ENCODE results near the gene DCLK2.

DCLK2 gene

GRCh38 chr4:150242820-150243458 lies 164.7 kb downstream of the DCLK2 start:
- DNase-seq (ENCODE audit: low read depth): no peak

GRCh38 chr4:150243932-150244331 lies 165.7 kb downstream of the DCLK2 start:
- no peak for DNase-seq (ENCODE audit: low read depth)

- no peak for DNase-seq (ENCODE audit: low read depth)
These were observed 166.4 kb downstream of the DCLK2 start for GRCh38 chr4:150244600-150244999.

GRCh38 chr4:150247184-150247583 lies 168.9 kb downstream of the DCLK2 start:
- no peak for DNase-seq (ENCODE audit: low read depth)

GRCh38 chr4:150248181-150248580 lies 169.9 kb downstream of the DCLK2 start:
- no peak for DNase-seq (ENCODE audit: low read depth)

GRCh38 chr4:150250293-150250997 lies 172.2 kb downstream of the DCLK2 start:
- DNase-seq (ENCODE audit: low read depth): no peak

GRCh38 chr4:150250998-150251651 lies 172.9 kb downstream of the DCLK2 start:
- DNase-seq (ENCODE audit: low read depth): no peak

- DNase-seq (ENCODE audit: low read depth): no peak
These were observed 173.5 kb downstream of the DCLK2 start for GRCh38 chr4:150251752-150252190.

- no peak for DNase-seq (ENCODE audit: low read depth)
These were observed 174.1 kb downstream of the DCLK2 start for GRCh38 chr4:150252306-150252705.

- DNase-seq (ENCODE audit: low read depth): no peak
These were observed 174.5 kb downstream of the DCLK2 start for GRCh38 chr4:150252741-150253140.

GRCh38 chr4:150253416-150253815 lies 175.2 kb downstream of the DCLK2 start:
- DNase-seq (ENCODE audit: low read depth): no peak

GRCh38 chr4:150253965-150254630 lies 175.9 kb downstream of the DCLK2 start:
- no peak for DNase-seq (ENCODE audit: low read depth)

GRCh38 chr4:150255610-150256224 lies 177.5 kb downstream of the DCLK2 start:
- DNase-seq (ENCODE audit: low read depth): no peak

GRCh38 chr4:150256225-150256620 lies 178.0 kb downstream of the DCLK2 start:
- DNase-seq (ENCODE audit: low read depth): no peak

GRCh38 chr4:150256841-150257730 lies 178.8 kb downstream of the DCLK2 start:
- DNase-seq (ENCODE audit: low read depth): no peak

GRCh38 chr4:150258569-150258968 lies 180.3 kb downstream of the DCLK2 start:
- no peak for DNase-seq (ENCODE audit: low read depth)

- no peak for DNase-seq (ENCODE audit: low read depth)
These were observed 181.8 kb downstream of the DCLK2 start for GRCh38 chr4:150259861-150260567.

GRCh38 chr4:150261571-150261970 lies 183.3 kb downstream of the DCLK2 start:
- no peak for DNase-seq (ENCODE audit: low read depth)

- DNase-seq (ENCODE audit: low read depth): no peak
These were observed 184.4 kb downstream of the DCLK2 start for GRCh38 chr4:150262611-150263010.

GRCh38 chr4:150264595-150265161 lies 186.4 kb downstream of the DCLK2 start:
- DNase-seq (ENCODE audit: low read depth): no peak

Data from stimulated activated CD8-positive, alpha-beta memory T cell treated with anti-CD3 and anti-CD28 coated beads, Interleukin-7, amount 100 ng/mL, for 24 hours (primary cell).